VCaP (cell line): Measurements from ENCODE around the gene C8B.

Experiments
- H3K27ac ChIP-seq: fragments of 450-650 bp; 2 replicates; pipeline ENCODE4 v1.5.1; 2017
- CTCF ChIP-seq: fragments of 450-650 bp; conservative IDR thresholded peaks from 2 replicates; pipeline ENCODE4 v1.5.1; 2017; ENCODE audit warnings: mild to moderate bottlenecking, moderate library complexity

The C8B gene

GRCh38 chr1:56965916-56966697 lies at the start of gene C8B:
Gene C8B (minus strand): TSS chr1:56966015. CDS start chr1:56965948, 67 bp downstream.
- H3K27ac ChIP-seq: no peak within 1 kb of the TSS
- no peak for TF ChIP-seq CTCF

- TF ChIP-seq CTCF: no peak
- H3K27ac ChIP-seq: no peak overlapping the region
These were observed 49.3 kb upstream of the C8B start for GRCh38 chr1:57015071-57015470.

DNA sequence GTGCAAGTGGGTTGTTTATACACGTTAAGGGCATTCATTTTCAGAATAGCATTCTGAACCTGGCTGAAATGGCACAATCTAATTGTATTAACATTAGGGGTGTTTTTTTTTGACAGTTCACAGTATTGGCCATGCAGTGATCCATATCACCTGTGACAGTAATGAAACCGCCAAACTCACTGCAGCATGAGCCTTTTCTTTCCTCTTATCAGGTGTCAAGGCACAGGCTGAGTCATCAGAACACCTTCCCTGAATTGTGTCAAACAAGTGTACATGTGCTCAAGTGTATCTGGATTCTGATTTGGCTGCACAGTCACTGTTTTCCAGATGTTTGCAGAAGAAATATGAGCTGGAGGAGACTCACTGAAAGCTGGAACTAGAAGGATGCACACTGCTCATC lies 47.7 kb upstream of the C8B start:
- no peak for TF ChIP-seq CTCF
- H3K27ac ChIP-seq: no peak overlapping the region

DNA sequence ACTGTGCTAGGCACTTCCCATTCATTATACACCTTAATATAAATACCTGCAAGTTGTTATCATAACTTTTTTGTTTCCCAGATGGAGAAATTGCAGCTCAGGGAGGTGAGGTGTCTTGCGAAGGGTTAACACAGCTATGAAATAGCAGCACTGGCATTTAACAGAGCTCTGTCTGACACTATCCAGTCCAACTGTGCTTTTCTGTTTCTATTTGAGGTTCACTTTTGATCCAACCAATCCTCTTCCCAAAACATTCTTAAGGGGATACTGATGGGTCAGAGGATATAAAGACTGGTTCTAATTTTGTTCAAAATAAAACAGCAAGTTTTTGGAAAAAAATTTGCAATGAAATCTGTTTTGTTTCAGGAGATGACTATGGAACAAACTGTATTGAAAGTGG lies 46.5 kb upstream of the C8B start:
- H3K27ac ChIP-seq: peak overlapping the region; percentile 11; the same call in 1 of the 2 replicates
- TF ChIP-seq CTCF: no peak

GRCh38 chr1:57010511-57010910 lies 44.7 kb upstream of the C8B start:
- no peak for TF ChIP-seq CTCF
- no peak overlapping the region for H3K27ac ChIP-seq

DNA sequence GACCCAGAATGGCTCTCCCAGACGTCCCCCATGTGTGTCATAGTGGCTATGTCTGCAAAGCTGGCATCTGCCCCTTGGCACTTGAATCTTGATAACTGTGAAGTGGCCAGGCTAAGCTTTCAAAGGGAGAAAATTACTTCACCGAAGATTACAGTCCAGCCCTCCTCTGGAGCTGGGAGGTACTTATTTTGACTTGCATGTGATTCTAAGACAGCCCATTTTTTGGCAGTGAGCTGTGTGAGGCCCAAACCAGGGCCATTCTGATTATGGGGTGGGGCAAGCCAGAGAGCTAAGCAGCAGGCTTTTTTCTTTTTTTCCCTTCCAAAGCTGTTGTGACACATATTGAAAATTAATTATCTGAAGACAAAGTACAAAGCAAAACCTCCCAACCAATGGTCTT lies 42.1 kb upstream of the C8B start:
- no peak overlapping the region for H3K27ac ChIP-seq
- TF ChIP-seq CTCF: no peak

DNA sequence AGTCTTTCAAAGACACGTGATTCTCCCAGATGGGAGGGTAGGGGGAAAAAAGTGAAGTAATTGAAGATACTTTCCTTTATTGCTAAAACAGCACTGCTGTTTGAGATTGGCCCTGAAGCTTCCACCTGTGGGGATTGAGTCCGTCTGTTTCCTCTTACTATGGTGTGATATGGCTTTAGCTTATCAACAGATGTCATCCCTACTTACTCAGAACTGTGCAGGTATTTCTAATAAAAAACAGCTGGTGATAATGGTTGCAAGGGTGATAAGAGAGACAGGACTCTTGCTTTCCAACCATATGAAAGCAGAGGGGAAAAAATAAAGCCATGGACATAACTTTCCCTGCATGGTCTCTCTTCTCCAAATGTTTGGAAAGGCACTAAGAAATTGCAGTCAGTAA lies 41.7 kb upstream of the C8B start:
- TF ChIP-seq CTCF: no peak
- no peak overlapping the region for H3K27ac ChIP-seq
